ENCODE measurements around the gene MRPL14.

The MRPL14 gene

GRCh38 chr6:44063561-44064059, 63.6 kb downstream of the MRPL14 start:
- DNase-seq = no peak
